ENCODE results near the gene MAP3K7. TPM values are rescaled to one million over a fixed set of nuclear protein-coding genes. Genes with fewer than 3 reads are reported as not detected.

Gene MAP3K7
- total and polyA plus RNA-seq, 2 donors (not counting 3 experiments of a cell fraction or from before 2014, with no cell fraction given), result 15.3 to 25.6 TPM

GRCh38 chr6:90514496-90514895 lies 72.4 kb downstream of the MAP3K7 start:
- Histone ChIP-seq H3K27me3 (ENCODE audit: control insufficient read depth in 2 of 2, insufficient read depth in 2 of 2, low read length in 2 of 2) (no peaks in the 10 kb centered on the region), H3K36me3 (ENCODE audit: control insufficient read depth in 2 of 2, extremely low read depth in 1 of 2, insufficient read depth in 2 of 2, low read length in 2 of 2) (peaks cover 1 to 13% of the 10 kb centered on the region in 2 experiments), H3K4me2 (ENCODE audit: insufficient read depth, low read length) (no peak overlapping the region), H3K4me3 (replicated peaks in 1 of 3; ENCODE audit: insufficient read depth in 1 of 3, low read depth in 1 of 3, low read length in 3 of 3) (no peak overlapping the region), H3K9ac (replicated peaks; ENCODE audit: extremely low read depth, insufficient read depth, low read length) (no peak overlapping the region), H3K27ac (ENCODE audit: insufficient read depth, low read depth, low read length) (no peak overlapping the region), H4K20me1 (replicated peaks; ENCODE audit: control insufficient read depth, extremely low read depth, insufficient read depth, low read length) (no peaks in the 10 kb centered on the region), H3K9me3 (replicated peaks; ENCODE audit: control insufficient read depth, insufficient read depth, low read length) (no peaks in the 10 kb centered on the region), H3K4me1 (ENCODE audit: control insufficient read depth, extremely low read depth, insufficient read depth, low read length) (no peaks in the 10 kb centered on the region), H3K79me2 (ENCODE audit: control insufficient read depth, insufficient read depth, low read length) (no peaks in the 10 kb centered on the region), H2AFZ (ENCODE audit: low read depth, low read length) (no peak overlapping the region), H3K9me1 (replicated peaks; ENCODE audit: control insufficient read depth, extremely low read depth, insufficient read depth, low read length) (no peaks in the 10 kb centered on the region)
- ChIA-PET POLR2A (interaction anchor here (0.5 kb wide), 1 partner anchor 141 kb away, joined by 3 read pairs; no protein-coding TSS in a partner anchor), CTCF (no interaction called here)
- no TSS peak for BruUV-seq (replicated peaks)
- DNase-seq (ENCODE audit: low read depth, low spot score), result no peak
- FAIRE-seq, result no peak
- TF ChIP-seq POLR2A (IDR thresholded peaks at IDR 0.05; ENCODE audit: low read depth, low read length) (no peak), EZH2 (IDR thresholded peaks at IDR 0.05; ENCODE audit: borderline replicate concordance, low read depth, low read length, severe bottlenecking) (no peak), JUN (IDR thresholded peaks at IDR 0.05; ENCODE audit: borderline replicate concordance, insufficient read depth, insufficient read length, low read depth) (no peak), MAX (IDR thresholded peaks at IDR 0.05; ENCODE audit: insufficient read depth, insufficient read length) (no peak), POLR2AphosphoS5 (IDR thresholded peaks at IDR 0.05; ENCODE audit: insufficient read depth, low read depth, low read length) (no peak), GATA2 (IDR thresholded peaks at IDR 0.05; ENCODE audit: insufficient read depth, insufficient read length, low read depth, low read length) (no peak), CTCF (IDR thresholded peaks at IDR 0.05; ENCODE audit: extremely low read depth in 1 of 2, insufficient read depth in 1 of 2, low read depth in 1 of 2, low read length in 2 of 2) (no peak), MYC (IDR thresholded peaks at IDR 0.05; ENCODE audit: low read depth, low read length) (no peak), FOS (IDR thresholded peaks at IDR 0.05; ENCODE audit: borderline replicate concordance, insufficient read depth, low read length) (no peak)
- intact Hi-C loops (cut with micrococcal nuclease) (no loop called here), dilution Hi-C loops (cut with MboI; ENCODE audit: extremely low pct_ligation_motif_present, low sequenced_read_pairs) (no loop called here)

Data from endothelial cell of umbilical vein (primary cell).